HCT116 (cell line): ENCODE measurements around the gene ST6GALNAC2. TPM values are rescaled to one million over a fixed set of nuclear protein-coding genes. Genes with fewer than 3 reads are reported as not detected.

ENCODE experiments used
- ATAC-seq: fragments of 200-7000 bp; cut with Tn5 transposase; 2 replicates; pipeline ENCODE4 v1.9.1; 2020; ENCODE audit warnings: mild to moderate bottlenecking, moderate library complexity
- BruUV-seq: library from RNA; stranded (reverse); fragments of 400-500 nt; replicated peaks from 2 replicates; lab custom pipeline; 2021; lab: Mats Ljungman, UMichigan
- CTCF ChIA-PET: fragments of 300-600 bp; sonication (Branson Sonifier 250); formaldehyde crosslinking; loops from one replicate; lab custom pipeline; 2021; ENCODE audit warnings: antibody characterized with exemption; lab: Charles Lee
- POLR2A ChIA-PET: fragments of 300-600, 350-600 bp; sonication (Branson Sonifier 250); formaldehyde crosslinking; loops from one replicate; lab custom pipeline; 2021; ENCODE audit warnings: antibody characterized with exemption; lab: Charles Lee
- RAD21 ChIA-PET, 2 experiments: fragments of 300-600 bp; sonication (Branson Sonifier 250); formaldehyde crosslinking; loops; one replicate each; lab custom pipeline; 2023; ENCODE audit warnings: low total read pairs in 2 of 2; ENCODE audit not compliant: uncharacterized antibody in 2 of 2, unreplicated experiment in 2 of 2, low non-redundant PET in 1 of 2; lab: Charles Lee
- DNase-seq: peaks from one replicate; pipeline ENCODE4 v3.0.0-alpha.2; 2010; ENCODE audit warnings: low read depth, low spot score
- H2AFZ ChIP-seq: fragments of 200-600 bp; shearing (Covaris generic), sonication (generic); 2 replicates; pipeline ENCODE4 v1.6.1; 2017; ENCODE audit warnings: low read depth, mixed run types, mixed read lengths, antibody characterized with exemption, low read length; ENCODE audit not compliant: poor library complexity, severe bottlenecking
- H3K27ac ChIP-seq: 2 replicates; pipeline ENCODE4 v1.5.1; 2012; ENCODE audit warnings: low read depth, low read length
- H3K27me3 ChIP-seq: fragments of 200-600 bp; sonication (generic); 2 replicates; pipeline ENCODE4 v1.6.1; 2016; ENCODE audit warnings: mixed run types, low read length, mixed read lengths; ENCODE audit not compliant: insufficient read depth
- H3K36me3 ChIP-seq, 2 experiments: fragments of 200-500 bp in 1 of 2; fragments of 200-600 bp in 1 of 2; sonication (Bioruptor generic) in 1 of 2; sonication (generic) in 1 of 2; 2 replicates each; pipeline versions ENCODE4 v1.5.1 to v1.6.1; 2014 to 2016; ENCODE audit warnings: low read length in 2 of 2, inconsistent platforms in 1 of 2, mixed read lengths in 1 of 2, mixed run types in 1 of 2; ENCODE audit not compliant: insufficient read depth in 2 of 2, control insufficient read depth in 1 of 2
- H3K4me1 ChIP-seq, 2 experiments: fragments of 200-600 bp in 1 of 2; sonication (generic) in 1 of 2; 2 replicates each; pipeline versions ENCODE4 v1.5.1 to v1.6.1; 2012 to 2017; ENCODE audit warnings: low read length in 2 of 2, inconsistent platforms in 1 of 2, mild to moderate bottlenecking in 1 of 2, mixed read lengths in 1 of 2, mixed run types in 1 of 2, moderate library complexity in 1 of 2; ENCODE audit not compliant: insufficient read depth in 2 of 2, control insufficient read depth in 1 of 2
- H3K4me2 ChIP-seq: fragments of 200-600 bp; sonication (generic); 2 replicates; pipeline ENCODE4 v1.6.1; 2017; ENCODE audit warnings: mixed run types, low read length, mixed read lengths
- H3K4me3 ChIP-seq, 2 experiments: fragments of 200-600 bp in 1 of 2; sonication (generic) in 1 of 2; replicated peaks in 1 of 2; 2 replicates each; pipeline ENCODE4 v1.5.1; 2011 to 2016; ENCODE audit warnings: low read length in 2 of 2, control low read depth in 1 of 2, low read depth in 1 of 2, mild to moderate bottlenecking in 1 of 2, mixed read lengths in 1 of 2, mixed run types in 1 of 2
- H3K79me2 ChIP-seq: fragments of 200-600 bp; sonication (generic); 2 replicates; pipeline ENCODE4 v1.6.1; 2017; ENCODE audit warnings: mild to moderate bottlenecking, mixed run types, low read length, moderate library complexity, mixed read lengths; ENCODE audit not compliant: insufficient read depth
- H3K9ac ChIP-seq: fragments of 200-600 bp; sonication (generic); 2 replicates; pipeline ENCODE4 v1.6.1; 2016; ENCODE audit warnings: low read length, mixed read lengths
- H3K9me2 ChIP-seq: fragments of 200-600 bp; sonication (generic), shearing (Covaris generic); 2 replicates; pipeline ENCODE4 v1.6.1; 2017; ENCODE audit warnings: mixed run types, mild to moderate bottlenecking, moderate library complexity; ENCODE audit not compliant: insufficient read depth
- H3K9me3 ChIP-seq, 2 experiments: fragments of 200-500 bp in 1 of 2; fragments of 200-600 bp in 1 of 2; sonication (Bioruptor generic) in 1 of 2; sonication (generic) in 1 of 2; 2 replicates each; pipeline ENCODE4 v1.6.1; 2014 to 2017; ENCODE audit warnings: low read length in 2 of 2, mixed read lengths in 2 of 2, inconsistent platforms in 1 of 2, low read depth in 1 of 2, mild to moderate bottlenecking in 1 of 2, mixed run types in 1 of 2, moderate library complexity in 1 of 2; ENCODE audit not compliant: control insufficient read depth in 1 of 2, insufficient read depth in 1 of 2
- H4K20me1 ChIP-seq: fragments of 200-600 bp; sonication (generic), shearing (Covaris generic); 2 replicates; pipeline ENCODE4 v1.6.1; 2017; ENCODE audit warnings: mixed run types, mild to moderate bottlenecking, moderate library complexity; ENCODE audit not compliant: insufficient read depth
- CBX3 ChIP-seq: IDR thresholded peaks from 2 replicates; pipeline ENCODE4 v1.6.1; 2012; ENCODE audit warnings: low read depth
- CTCF ChIP-seq, 3 experiments: fragments of 200-600 bp in 1 of 3; sonication (generic) in 1 of 3; IDR thresholded peaks in 2 of 3; conservative IDR thresholded peaks in 1 of 3; 2 replicates each; pipeline ENCODE4 v1.5.1; 2012 to 2017; ENCODE audit warnings: low read depth in 2 of 3, low read length in 2 of 3, antibody characterized with exemption in 1 of 3, borderline replicate concordance in 1 of 3, control low read depth in 1 of 3, mild to moderate bottlenecking in 1 of 3, mixed read lengths in 1 of 3, mixed run types in 1 of 3, moderate library complexity in 1 of 3; ENCODE audit not compliant: insufficient read depth in 1 of 3
- ELF1 ChIP-seq: IDR thresholded peaks from 2 replicates; pipeline ENCODE4 v1.6.1; 2012; ENCODE audit warnings: low read depth, borderline replicate concordance
- EZH2 ChIP-seq: fragments of 200-600 bp; sonication (generic); IDR thresholded peaks from 2 replicates; pipeline ENCODE4 v1.6.1; 2017; ENCODE audit warnings: antibody characterized with exemption, mixed run types
- EZH2phosphoT487 ChIP-seq: fragments of 200-600 bp; IDR thresholded peaks from 2 replicates; pipeline ENCODE4 v1.6.1; 2018; ENCODE audit warnings: antibody characterized with exemption, borderline replicate concordance
- POLR2AphosphoS5 ChIP-seq: IDR thresholded peaks from 2 replicates; pipeline ENCODE4 v1.6.1; 2011; ENCODE audit warnings: mild to moderate bottlenecking, low read depth, low read length, moderate library complexity
- REST ChIP-seq: IDR thresholded peaks from 2 replicates; pipeline ENCODE4 v1.6.1; 2012; ENCODE audit warnings: low read depth
- SIN3A ChIP-seq: IDR thresholded peaks from 2 replicates; pipeline ENCODE4 v1.6.1; 2012; ENCODE audit warnings: low read depth
- YY1 ChIP-seq: IDR thresholded peaks from 2 replicates; pipeline ENCODE4 v1.6.1; 2011; ENCODE audit warnings: low read length, low read depth, moderate library complexity, mild to moderate bottlenecking; ENCODE audit not compliant: insufficient replicate concordance; ENCODE audit errors: extremely low read depth
- ZBTB33 ChIP-seq: IDR thresholded peaks from 2 replicates; pipeline ENCODE4 v1.6.1; 2011; ENCODE audit warnings: mild to moderate bottlenecking, low read length, moderate library complexity; ENCODE audit not compliant: insufficient replicate concordance; ENCODE audit errors: extremely low read depth
- ZFX ChIP-seq: fragments of 450-650 bp; IDR thresholded peaks from 2 replicates; pipeline ENCODE4 v1.6.1; 2017
- ZNF274 ChIP-seq: fragments of 200-500 bp; sonication (Bioruptor generic); IDR thresholded peaks from 2 replicates; pipeline ENCODE4 v1.6.1; 2014; ENCODE audit warnings: mild to moderate bottlenecking, low read depth, low read length, inconsistent platforms
- intact Hi-C: fragments of 100-400 bp; cut with micrococcal nuclease; formaldehyde crosslinking; loops from 2 replicates; pipeline ENCODE4 v1.10.0; 2022
- total RNA-seq: library from RNA; stranded (reverse); gene quantifications from one replicate; pipeline ENCODE4 v1.2.1, GENCODE V29; 2021; ENCODE audit not compliant: unreplicated experiment

The ST6GALNAC2 gene
- total RNA-seq, 1 experiment from 2014 or later, result 14.7 TPM

DNA sequence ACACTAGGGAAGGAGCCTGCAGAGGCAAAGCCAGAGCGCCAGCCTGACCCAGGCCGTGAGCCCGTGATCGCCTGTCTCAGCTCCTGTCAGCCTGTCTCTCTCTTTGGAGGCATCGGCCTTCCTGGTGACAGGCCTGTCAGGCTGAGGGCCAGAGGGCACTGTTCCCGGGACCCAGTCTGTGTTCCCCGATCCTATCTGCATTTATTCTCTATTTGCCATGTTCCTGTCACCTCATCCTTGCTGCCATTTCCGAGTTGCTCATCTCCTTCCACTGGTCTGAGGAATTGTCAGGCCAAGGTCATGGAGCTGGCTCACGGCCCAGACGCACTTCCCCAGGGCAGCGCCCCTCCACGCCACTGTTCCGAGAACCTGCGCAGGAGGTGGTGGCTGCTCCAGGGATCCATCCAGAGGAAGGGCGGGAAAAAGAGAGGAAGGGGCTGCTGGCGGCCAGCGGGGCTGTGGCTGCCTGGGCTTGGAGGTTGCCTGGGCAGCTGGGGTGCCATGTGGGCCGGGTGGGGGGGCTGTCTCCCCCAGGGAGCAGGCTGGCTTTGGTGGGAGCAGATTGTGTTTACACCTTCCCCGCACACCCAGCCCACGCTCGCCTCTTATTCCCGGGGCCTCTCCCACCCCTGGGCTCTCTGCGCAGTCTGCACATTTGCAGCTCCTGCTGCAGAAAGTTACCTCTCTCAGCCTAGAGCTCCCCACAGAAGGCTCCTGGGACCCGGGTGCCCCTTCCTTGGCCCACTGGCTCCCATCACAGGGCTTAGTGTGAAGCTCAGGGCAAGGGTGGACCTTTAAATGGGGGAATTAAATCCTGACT, 40.9 kb downstream of the ST6GALNAC2 start:
- H3K4me1 ChIP-seq, result peaks cover 8 to 29% of the 10 kb centered on the region in 2 experiments
- BruUV-seq, result no TSS peak
- ChIA-PET RAD21 (no interaction called here), CTCF (interaction anchor here (1.4 to 2.7 kb wide), 2 partner anchors 12 to 22 kb away, joined by 3 to 22 read pairs; no protein-coding TSS in a partner anchor), POLR2A (interaction anchor here (1.1 kb wide), 1 partner anchor 13 kb away, joined by 3 read pairs; no protein-coding TSS in a partner anchor)
- DNase-seq (no peak), ATAC-seq (no peak)
- no peak overlapping the region for H3K27ac ChIP-seq
- no peaks in the 10 kb centered on the region for H3K36me3 ChIP-seq
- no peak overlapping the region for H3K9ac ChIP-seq
- H3K4me2 ChIP-seq, result no peak overlapping the region
- H3K4me3 ChIP-seq, result no peak overlapping the region
- no peaks in the 10 kb centered on the region for H3K9me2 ChIP-seq
- intact Hi-C loops, result no loop called here
- H3K79me2 ChIP-seq, result no peaks in the 10 kb centered on the region
- H2AFZ ChIP-seq, result no peak overlapping the region
- H3K9me3 ChIP-seq, result no peaks in the 10 kb centered on the region
- no peak for TF ChIP-seq REST
- no peak for TF ChIP-seq CTCF (IDR thresholded peaks at IDR 0.05 in 2 of 3, conservative IDR thresholded peaks at IDR 0.05 in 1 of 3; ENCODE audit: borderline replicate concordance in 1 of 3, insufficient read depth in 1 of 3, low read depth in 2 of 3, low read length in 2 of 3)
- TF ChIP-seq EZH2phosphoT487, result no peak
- no peak for TF ChIP-seq ZNF274
- no peak for TF ChIP-seq ELF1
- TF ChIP-seq EZH2, result no peak
- no peak for TF ChIP-seq CBX3
- no peak for TF ChIP-seq ZBTB33
- TF ChIP-seq ZFX, result no peak
- no peak for TF ChIP-seq POLR2AphosphoS5
- TF ChIP-seq SIN3A, result no peak
- TF ChIP-seq YY1, result no peak
- H4K20me1 ChIP-seq, result no peaks in the 10 kb centered on the region
- no peaks in the 10 kb centered on the region for H3K27me3 ChIP-seq
